Ovary (tissue), 3 donors: Measurements from ENCODE around the gene MAPKAPK2.

Source experiments
- CTCF ChIP-seq, 3 donors: fragments of 450-650 bp in 2 of 3; fragments of 200-600 bp in 1 of 3; IDR thresholded peaks; one replicate each; pipeline versions ENCODE4 v1.5.1 to v1.8.0; 2016 to 2022; ENCODE audit warnings: antibody characterized with exemption in 3 of 3, mild to moderate bottlenecking in 1 of 3
- EP300 ChIP-seq: sonication (generic); formaldehyde crosslinking; IDR thresholded peaks from one replicate; pipeline ENCODE4 v1.6.1; 2017; ENCODE audit warnings: antibody characterized with exemption
- POLR2A ChIP-seq: fragments of 450-650 bp; IDR thresholded peaks from one replicate; pipeline ENCODE4 v1.6.1; 2017; ENCODE audit warnings: antibody characterized with exemption, mild to moderate bottlenecking, moderate library complexity
- donor health status: DM: no; HTN: no; CAD: no.

GRCh38 chr1:206706298-206706791, 21.6 kb downstream of the MAPKAPK2 start:
- TF ChIP-seq CTCF (IDR thresholded peaks at IDR 0.05) (no peak), EP300 (no peak), POLR2A (no peak)
